Measurements from ENCODE around the gene CNNM2. TPM values are rescaled to one million over a fixed set of nuclear protein-coding genes. Genes with fewer than 3 reads are reported as not detected.
"Not testable (repeated sequence)": the region's sequence is repeated elsewhere in the genome, so short reads cannot be mapped to it uniquely, and the experiment has no call there.

CNNM2 gene
- total RNA-seq, 1 donor from 2014 or later, result 7.5 TPM

DNA sequence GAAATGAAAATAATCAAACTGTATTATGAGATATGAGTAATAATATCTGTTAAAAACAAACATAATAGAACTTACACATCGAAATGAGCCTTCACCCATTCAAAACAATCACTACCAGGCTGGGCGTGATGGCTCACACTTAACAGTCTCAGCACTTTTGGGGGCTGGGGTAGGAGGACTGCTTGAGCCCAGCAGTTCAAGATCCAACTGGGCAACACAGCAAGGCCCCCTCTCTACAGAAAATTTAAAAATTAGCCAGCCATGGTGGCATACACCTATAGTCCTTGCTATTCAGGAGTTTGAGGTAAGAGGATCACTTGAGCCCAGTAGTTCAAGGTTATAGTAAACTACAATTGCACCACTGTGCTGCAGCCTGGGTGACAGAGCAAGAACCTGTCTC, 199.2 kb downstream of the CNNM2 start:
- Mint-ChIP-seq H3K9me3 (no peaks in the 10 kb centered on the region), H3K4me1 (ENCODE audit: low read depth) (peaks cover 7% of the 10 kb centered on the region), H3K27ac (no peak overlapping the region), H3K36me3 (ENCODE audit: low read depth) (peaks cover 9% of the 10 kb centered on the region), H3K27me3 (ENCODE audit: low read depth) (no peaks in the 10 kb centered on the region), H3K4me3 (ENCODE audit: low read depth) (no peak overlapping the region)
- no peak for DNase-seq (ENCODE audit: low spot score)
- intact Hi-C loops (cut with micrococcal nuclease), result no loop called here

DNA sequence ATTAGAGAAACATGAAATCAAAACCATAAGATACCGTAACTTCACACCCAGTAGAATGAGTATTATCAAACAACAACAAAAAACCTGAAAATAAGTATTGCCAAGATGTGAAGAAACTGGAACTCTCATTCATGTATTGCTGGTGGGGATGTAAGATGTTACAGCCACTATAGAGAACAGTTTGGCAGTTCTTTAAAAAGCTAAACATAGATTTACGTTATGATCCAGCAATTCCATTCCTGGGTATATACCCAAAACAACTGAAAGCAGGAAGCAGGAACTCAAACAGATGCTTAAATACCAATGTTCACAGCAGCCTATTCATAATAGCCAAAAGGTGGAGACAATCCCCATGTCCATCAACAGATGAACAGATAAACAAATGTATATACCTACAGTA, 202.5 kb downstream of the CNNM2 start:
- peaks cover 10% of the 10 kb centered on the region for H3K4me1 Mint-ChIP-seq (ENCODE audit: low read depth)
- no peaks in the 10 kb centered on the region for H3K27me3 Mint-ChIP-seq (ENCODE audit: low read depth)
- no peak for DNase-seq (ENCODE audit: low spot score)
- intact Hi-C loops (cut with micrococcal nuclease), result no loop called here
- no peak overlapping the region for H3K27ac Mint-ChIP-seq
- no peak overlapping the region for H3K4me3 Mint-ChIP-seq (ENCODE audit: low read depth)
- peaks cover 12% of the 10 kb centered on the region for H3K36me3 Mint-ChIP-seq (ENCODE audit: low read depth)
- no peaks in the 10 kb centered on the region for H3K9me3 Mint-ChIP-seq

- intact Hi-C loops (cut with micrococcal nuclease), result no loop called here
- Mint-ChIP-seq H3K4me1 (ENCODE audit: low read depth) (peaks cover 16% of the 10 kb centered on the region), H3K27me3 (ENCODE audit: low read depth) (no peaks in the 10 kb centered on the region), H3K36me3 (ENCODE audit: low read depth) (peaks cover 18% of the 10 kb centered on the region), H3K27ac (no peak overlapping the region), H3K4me3 (ENCODE audit: low read depth) (no peak overlapping the region), H3K9me3 (no peaks in the 10 kb centered on the region)
- DNase-seq (ENCODE audit: low spot score), result no peak
These were observed 203.1 kb downstream of the CNNM2 start for GRCh38 chr10:103120977-103121735.

GRCh38 chr10:103123282-103124024, 205.4 kb downstream of the CNNM2 start:
- no peak overlapping the region for H3K27ac Mint-ChIP-seq

DNA sequence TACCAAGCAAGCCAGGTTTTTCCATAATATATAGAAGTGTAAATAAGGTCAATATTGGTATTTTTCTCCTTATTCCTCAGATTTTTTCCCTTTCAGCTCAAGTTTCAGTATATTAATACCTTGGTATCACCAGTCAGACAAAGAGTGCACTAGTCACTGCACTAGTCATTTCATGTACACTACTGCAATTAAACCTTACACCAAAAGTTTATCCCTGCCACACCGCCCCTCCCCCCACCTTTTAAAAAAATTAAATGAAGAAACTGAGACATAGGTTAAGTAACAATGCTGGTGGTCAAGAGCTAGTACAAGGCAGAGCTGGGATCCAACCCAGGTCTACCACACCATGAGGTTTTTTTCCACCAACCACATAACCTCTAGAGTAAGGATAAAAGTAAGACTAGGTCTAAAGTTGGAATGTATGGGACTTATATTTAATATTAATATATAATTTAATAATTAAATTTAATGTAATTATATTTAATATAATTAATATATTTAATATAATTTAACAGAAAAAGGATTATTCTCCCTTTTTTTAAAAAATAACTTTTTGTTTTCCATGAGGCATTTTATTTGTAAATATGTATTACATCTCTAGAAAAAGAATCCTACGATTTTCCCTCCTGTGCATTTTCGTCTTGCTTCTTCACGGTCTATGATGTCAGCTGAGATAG, 206.5 kb downstream of the CNNM2 start:
- no peak for DNase-seq (ENCODE audit: low spot score)
- H3K4me1 Mint-ChIP-seq (ENCODE audit: low read depth), result peaks cover 24% of the 10 kb centered on the region
- no peak overlapping the region for H3K4me3 Mint-ChIP-seq (ENCODE audit: low read depth)
- intact Hi-C loops (cut with micrococcal nuclease), result no loop called here
- no peaks in the 10 kb centered on the region for H3K27me3 Mint-ChIP-seq (ENCODE audit: low read depth)
- H3K36me3 Mint-ChIP-seq (ENCODE audit: low read depth), result peaks cover 24% of the 10 kb centered on the region
- H3K9me3 Mint-ChIP-seq, result no peaks in the 10 kb centered on the region
- H3K27ac Mint-ChIP-seq, result no peak overlapping the region

More at GRCh38 chr10:103123282-103124024, 205.4 kb downstream of the CNNM2 start:
- DNase-seq (ENCODE audit: low spot score), result no peak
- Mint-ChIP-seq H3K4me3 (ENCODE audit: low read depth) (no peak overlapping the region), H3K4me1 (ENCODE audit: low read depth) (peaks cover 24% of the 10 kb centered on the region), H3K9me3 (no peaks in the 10 kb centered on the region), H3K27me3 (ENCODE audit: low read depth) (no peaks in the 10 kb centered on the region), H3K36me3 (ENCODE audit: low read depth) (peaks cover 24% of the 10 kb centered on the region)
- intact Hi-C loops (cut with micrococcal nuclease), result no loop called here

- intact Hi-C loops (cut with micrococcal nuclease), result no loop called here
- peaks cover 24% of the 10 kb centered on the region for H3K4me1 Mint-ChIP-seq (ENCODE audit: low read depth)
- H3K4me3 Mint-ChIP-seq (ENCODE audit: low read depth), result no peak overlapping the region
- no peaks in the 10 kb centered on the region for H3K9me3 Mint-ChIP-seq
- no peaks in the 10 kb centered on the region for H3K27me3 Mint-ChIP-seq (ENCODE audit: low read depth)
- no peak for DNase-seq (ENCODE audit: low spot score)
- H3K36me3 Mint-ChIP-seq (ENCODE audit: low read depth), result peaks cover 25% of the 10 kb centered on the region
- peak overlapping the region; percentile 35 for H3K27ac Mint-ChIP-seq
These were observed 207.5 kb downstream of the CNNM2 start for GRCh38 chr10:103125323-103126267.

- Mint-ChIP-seq H3K9me3 (no peaks in the 10 kb centered on the region), H3K4me1 (ENCODE audit: low read depth) (peaks cover 27% of the 10 kb centered on the region), H3K27me3 (ENCODE audit: low read depth) (no peaks in the 10 kb centered on the region), H3K36me3 (ENCODE audit: low read depth) (peaks cover 40% of the 10 kb centered on the region), H3K27ac (no peak overlapping the region), H3K4me3 (ENCODE audit: low read depth) (no peak overlapping the region)
- intact Hi-C loops (cut with micrococcal nuclease), result no loop called here
- DNase-seq (ENCODE audit: low spot score), result no peak
These were observed 209.1 kb downstream of the CNNM2 start for GRCh38 chr10:103127241-103127640.

GRCh38 chr10:103130180-103130579, 212.1 kb downstream of the CNNM2 start:
- H3K27me3 Mint-ChIP-seq (ENCODE audit: low read depth); DNase-seq (ENCODE audit: low spot score); intact Hi-C loops (cut with micrococcal nuclease); H3K27ac Mint-ChIP-seq; H3K4me3 Mint-ChIP-seq (ENCODE audit: low read depth): not testable (repeated sequence)
- Mint-ChIP-seq H3K4me1 (ENCODE audit: low read depth) (peaks cover 30% of the 10 kb centered on the region), H3K9me3 (peaks cover 16% of the 10 kb centered on the region), H3K36me3 (ENCODE audit: low read depth) (peaks cover 55% of the 10 kb centered on the region)

- H3K36me3 Mint-ChIP-seq (ENCODE audit: low read depth), result peaks cover 57% of the 10 kb centered on the region
- peaks cover 25% of the 10 kb centered on the region for H3K4me1 Mint-ChIP-seq (ENCODE audit: low read depth)
These were observed 212.8 kb downstream of the CNNM2 start for GRCh38 chr10:103130910-103131309.

DNA sequence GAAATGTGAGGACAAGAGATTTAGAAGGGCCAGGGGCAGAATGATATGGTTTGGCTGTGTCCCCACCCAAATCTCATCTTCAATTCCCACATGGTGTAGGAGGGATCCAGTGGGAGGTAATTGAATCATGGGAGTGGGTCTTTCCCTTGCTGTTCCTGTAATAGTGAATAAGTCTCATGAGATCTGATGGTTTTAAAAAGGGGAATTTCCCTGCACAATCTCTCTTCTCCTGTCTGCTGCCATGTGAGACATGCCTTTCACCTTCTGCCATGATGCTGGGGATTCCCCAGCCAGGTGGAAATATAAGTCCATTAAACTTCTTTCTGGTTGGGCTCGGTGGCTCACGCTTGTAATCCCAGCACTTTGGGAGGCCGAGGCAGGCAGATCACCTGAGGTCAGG, 217.1 kb downstream of the CNNM2 start:
- peaks cover 17% of the 10 kb centered on the region for H3K4me1 Mint-ChIP-seq (ENCODE audit: low read depth)
- intact Hi-C loops (cut with micrococcal nuclease), result loop anchor here (5.0 kb wide), 1 partner anchor 57 kb away; the partner anchor contains the start of gene NT5C2
- H3K9me3 Mint-ChIP-seq, result peaks cover 19% of the 10 kb centered on the region
- H3K27me3 Mint-ChIP-seq (ENCODE audit: low read depth); DNase-seq (ENCODE audit: low spot score); H3K4me3 Mint-ChIP-seq (ENCODE audit: low read depth): not testable (repeated sequence)
- H3K27ac Mint-ChIP-seq, result peak overlapping the region; percentile 51
- H3K36me3 Mint-ChIP-seq (ENCODE audit: low read depth), result peaks cover 76% of the 10 kb centered on the region

More at GRCh38 chr10:103130910-103131309, 212.8 kb downstream of the CNNM2 start:
- intact Hi-C loops (cut with micrococcal nuclease), result no loop called here
- Mint-ChIP-seq H3K27me3 (ENCODE audit: low read depth) (no peaks in the 10 kb centered on the region), H3K9me3 (peaks cover 19% of the 10 kb centered on the region), H3K27ac (no peak overlapping the region), H3K4me3 (ENCODE audit: low read depth) (no peak overlapping the region)
- DNase-seq (ENCODE audit: low spot score), result no peak

GRCh38 chr10:103139803-103140202, 221.7 kb downstream of the CNNM2 start:
- Mint-ChIP-seq H3K4me3 (ENCODE audit: low read depth) (no peak overlapping the region), H3K4me1 (ENCODE audit: low read depth) (peaks cover 12% of the 10 kb centered on the region), H3K27ac (no peak overlapping the region), H3K36me3 (ENCODE audit: low read depth) (peaks cover 57% of the 10 kb centered on the region), H3K27me3 (ENCODE audit: low read depth) (no peaks in the 10 kb centered on the region), H3K9me3 (peaks cover 6% of the 10 kb centered on the region)
- no peak for DNase-seq (ENCODE audit: low spot score)
- intact Hi-C loops (cut with micrococcal nuclease), result loop anchor here (5.0 kb wide), 1 partner anchor 52 kb away; the partner anchor contains the start of gene NT5C2
